GM19025 (cell line): Measurements from ENCODE around the gene CNGA2.

Experiments
- ATAC-seq: cut with Tn5 transposase; IDR thresholded peaks from one replicate; pipeline ENCODE4 v1.9.1; 2021; ENCODE audit warnings: mild to moderate bottlenecking, low read depth, moderate library complexity; ENCODE audit not compliant: unreplicated experiment

CNGA2 gene

DNA sequence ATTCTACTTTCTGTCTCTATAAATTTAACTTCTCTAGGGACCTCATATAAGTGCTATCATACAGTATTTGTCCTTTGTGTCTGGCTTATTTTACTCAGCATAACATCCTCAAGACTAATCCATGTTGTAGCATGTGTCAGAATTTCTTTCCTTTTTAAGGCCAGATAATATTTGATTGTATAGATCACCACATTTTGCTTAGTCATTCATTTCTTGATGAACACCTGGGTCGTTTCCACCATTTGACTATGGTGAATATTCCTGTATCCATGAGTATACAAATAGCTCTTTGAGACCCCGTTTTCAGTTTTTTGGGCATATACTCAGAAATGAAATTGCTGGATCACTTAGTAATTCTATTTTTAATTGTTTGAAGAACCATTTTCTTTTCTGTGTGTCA, 12.0 kb downstream of the CNGA2 start:
- ATAC-seq, result no peak

DNA sequence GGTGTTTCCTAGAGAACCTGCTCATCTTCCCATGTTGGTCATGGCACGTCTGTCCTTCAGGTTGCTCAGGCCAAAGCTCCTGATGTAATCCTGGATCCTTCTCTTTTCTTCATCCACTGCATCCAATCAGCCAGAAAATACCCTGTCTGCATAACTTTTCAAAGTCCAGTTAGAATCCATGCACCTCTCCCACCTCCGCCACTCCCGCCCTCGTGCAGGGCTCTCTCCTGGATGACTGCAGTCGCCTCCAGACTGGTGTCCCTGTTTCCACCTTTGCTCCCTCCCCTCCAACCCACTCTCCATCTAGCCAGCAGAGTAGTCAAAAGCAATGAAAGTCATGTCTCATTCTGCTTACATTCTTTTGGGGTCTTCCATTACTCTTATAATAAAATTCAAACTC, 16.0 kb downstream of the CNGA2 start:
- ATAC-seq, result no peak

DNA sequence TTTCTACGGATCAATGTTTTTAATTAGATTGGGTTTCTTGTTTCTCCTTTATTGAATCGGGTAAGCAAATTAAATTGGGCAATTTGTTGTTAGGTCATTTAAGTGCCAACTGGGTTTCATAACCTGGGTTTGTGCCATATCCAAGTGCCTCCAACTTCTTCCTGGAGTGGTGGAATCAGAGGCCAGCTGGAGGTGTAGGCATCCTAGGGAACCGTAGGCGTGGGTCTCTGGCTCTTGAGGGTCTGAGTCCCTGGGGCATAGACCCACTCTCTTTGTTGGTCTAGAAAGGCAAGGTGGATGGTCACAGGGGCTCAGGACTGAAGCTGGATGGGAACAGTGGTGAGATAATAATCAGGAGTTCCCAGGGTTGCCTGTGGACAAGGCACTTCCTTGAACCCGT, 18.3 kb downstream of the CNGA2 start:
- ATAC-seq, result no peak

DNA sequence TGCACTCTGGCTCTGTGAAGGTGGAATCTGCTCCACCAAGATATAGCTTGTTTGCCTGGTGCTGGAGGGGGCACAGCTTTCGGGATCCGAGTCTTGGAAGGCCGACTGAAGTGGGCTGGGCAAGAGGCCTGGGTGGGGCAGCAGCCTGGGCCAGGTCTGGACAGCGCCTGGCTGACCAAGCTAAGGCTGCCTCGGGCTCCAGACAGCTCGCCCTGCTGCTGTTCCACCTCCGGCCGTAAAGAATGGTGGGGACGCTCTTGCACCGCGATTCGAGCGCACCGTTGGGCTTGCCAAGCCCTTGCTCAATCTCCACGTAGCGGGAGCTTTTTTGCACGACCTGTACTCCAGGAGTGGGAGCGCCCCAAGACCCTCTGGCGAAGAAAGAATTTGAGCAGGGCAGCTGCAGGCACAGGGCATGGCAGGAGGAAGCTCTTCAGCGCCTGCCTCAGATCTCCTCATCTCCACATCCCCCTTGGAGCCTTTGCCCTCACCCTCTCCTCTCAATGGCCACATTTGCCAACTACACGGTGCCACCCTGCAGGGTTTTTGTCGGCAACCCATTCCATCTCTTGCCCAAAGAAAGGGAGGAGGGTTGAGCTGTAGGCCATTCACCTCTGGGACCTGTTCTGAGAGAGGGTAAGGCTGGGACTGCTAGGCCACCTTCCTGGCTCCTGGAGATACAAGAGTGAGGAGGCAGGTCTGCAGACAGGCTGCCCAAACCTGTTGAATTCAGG, 18.9 kb downstream of the CNGA2 start:
- no peak for ATAC-seq

- ATAC-seq, result no peak
Observed at GRCh38 chrX:151754047-151754429, 19.5 kb downstream of the CNGA2 start.

DNA sequence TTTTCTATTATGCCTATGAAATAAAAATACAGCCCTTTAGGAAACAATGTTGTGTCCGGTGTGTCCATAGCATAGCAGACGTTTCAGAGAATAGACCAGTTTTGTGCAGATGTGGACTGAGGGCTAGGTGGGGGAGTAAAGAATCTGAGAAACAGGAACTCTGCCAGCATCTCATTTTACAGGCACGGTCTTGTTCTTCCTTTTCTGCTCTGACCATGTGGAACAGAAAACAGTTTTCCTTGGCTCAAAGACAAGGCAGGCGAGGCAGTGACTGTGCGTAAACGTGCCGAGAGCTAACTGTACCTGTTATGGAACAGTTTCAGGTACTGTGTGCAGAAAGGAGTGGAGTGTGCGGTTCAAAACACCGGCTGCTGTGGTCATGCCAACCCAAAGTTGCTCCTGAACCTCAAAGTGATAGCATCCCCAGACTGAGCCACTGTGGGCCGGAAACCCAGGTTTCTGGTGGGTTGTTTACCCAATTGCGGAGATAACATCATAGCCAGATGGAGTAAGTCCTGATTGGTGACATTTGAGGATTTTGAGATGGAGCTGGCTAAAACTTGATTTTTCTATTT, 20.2 kb downstream of the CNGA2 start:
- ATAC-seq, result no peak

DNA sequence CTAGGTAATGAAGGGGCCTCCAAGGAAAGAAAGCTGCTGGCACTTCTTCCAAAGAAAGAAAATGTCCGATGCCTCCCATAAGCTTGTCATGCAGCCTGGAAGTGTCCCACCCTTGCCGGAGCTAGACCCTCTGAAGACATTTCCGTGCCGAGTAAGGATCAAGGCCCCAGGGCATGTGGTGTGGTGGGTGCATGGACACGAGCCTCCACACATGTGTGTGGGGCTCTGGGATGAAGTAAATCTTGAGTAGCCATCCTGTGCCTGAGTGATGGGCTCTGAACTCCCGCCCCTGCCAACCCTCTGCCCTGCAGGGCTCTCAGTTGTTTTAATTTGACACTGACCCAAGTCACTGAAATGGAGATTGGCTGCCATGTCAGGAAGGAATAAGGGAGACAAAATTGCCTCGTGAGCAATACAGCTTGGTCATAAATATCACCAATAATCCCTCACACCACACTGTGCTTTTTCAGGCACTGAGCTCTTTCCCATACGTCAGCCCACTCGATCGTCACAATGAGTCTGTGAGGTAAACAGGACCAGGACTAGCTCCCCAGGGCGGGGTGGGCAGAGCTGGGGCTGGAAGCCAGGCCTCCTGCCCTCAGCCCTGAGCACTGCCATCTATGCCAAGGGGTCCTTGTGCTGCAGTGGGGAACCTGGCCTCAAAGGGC, 24.6 kb downstream of the CNGA2 start:
- no peak for ATAC-seq

- no peak for ATAC-seq
Observed at GRCh38 chrX:151762802-151763201, 28.3 kb downstream of the CNGA2 start.

- no peak for ATAC-seq
Observed at GRCh38 chrX:151763711-151764110, 29.2 kb downstream of the CNGA2 start.

GRCh38 chrX:151765026-151765425, 30.5 kb downstream of the CNGA2 start:
- no peak for ATAC-seq

DNA sequence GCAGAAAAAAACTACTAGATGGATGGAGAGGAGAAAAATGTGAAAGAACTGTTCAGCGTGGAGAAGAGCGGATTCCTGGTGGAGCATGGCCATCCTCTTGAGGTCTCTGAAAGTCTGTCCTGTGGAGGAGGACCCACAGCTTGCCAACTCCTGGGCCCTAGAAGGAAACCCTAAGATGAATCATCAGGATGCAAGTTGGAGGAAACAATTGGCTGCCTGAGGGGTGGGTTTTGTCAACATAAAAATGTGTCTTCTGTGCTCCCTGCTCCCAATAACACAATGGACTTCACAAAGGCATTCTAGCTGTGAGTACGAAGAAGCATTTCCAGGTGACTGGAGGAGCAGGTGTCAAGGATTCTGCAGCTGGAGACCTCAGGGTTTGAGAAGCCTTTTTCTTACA, 37.2 kb downstream of the CNGA2 start:
- ATAC-seq, result no peak

- no peak for ATAC-seq
Observed at GRCh38 chrX:151773434-151773833, 38.9 kb downstream of the CNGA2 start.

DNA sequence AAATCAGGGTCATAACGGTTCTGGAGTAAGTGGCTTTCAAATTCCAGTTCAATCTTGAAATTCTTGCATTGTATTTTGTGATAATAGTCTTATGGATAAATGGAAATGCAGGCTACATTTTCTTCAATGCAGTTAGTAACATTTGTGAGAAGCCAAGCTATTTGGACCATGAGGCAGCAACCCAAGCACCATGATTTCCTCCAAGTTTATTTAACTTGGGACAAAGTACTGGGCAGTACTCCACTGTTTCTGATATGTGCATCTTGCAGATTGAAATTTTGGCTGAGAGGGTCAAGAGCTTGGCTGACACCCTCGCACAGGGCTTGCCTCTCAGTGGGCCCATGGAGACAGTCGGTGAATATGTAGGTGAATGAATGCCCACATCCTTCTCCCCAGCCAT, 39.9 kb downstream of the CNGA2 start:
- ATAC-seq, result no peak

- ATAC-seq, result no peak
Observed at GRCh38 chrX:151776181-151776731, 41.7 kb downstream of the CNGA2 start.

GRCh38 chrX:151776936-151777335, 42.4 kb downstream of the CNGA2 start:
- no peak for ATAC-seq

DNA sequence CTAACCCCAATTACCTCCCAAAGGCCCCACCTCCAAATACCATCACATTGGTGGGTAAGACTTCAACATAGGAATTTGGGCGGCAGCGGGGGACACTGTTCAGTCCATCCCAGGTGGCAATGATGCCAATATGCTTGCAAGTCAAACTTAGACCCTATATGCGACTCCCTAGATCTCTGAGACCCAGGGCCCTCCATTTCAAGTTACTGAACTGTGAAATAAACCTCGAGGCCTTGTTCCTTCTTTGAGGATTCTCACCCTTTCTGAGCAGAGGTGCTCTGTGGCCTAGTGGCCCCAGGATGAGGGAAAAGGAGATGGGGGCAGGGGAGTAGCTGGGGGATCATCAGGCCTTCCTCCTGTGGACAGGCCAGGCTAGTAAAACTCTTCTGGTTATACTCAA, 44.7 kb downstream of the CNGA2 start:
- ATAC-seq, result no peak

DNA sequence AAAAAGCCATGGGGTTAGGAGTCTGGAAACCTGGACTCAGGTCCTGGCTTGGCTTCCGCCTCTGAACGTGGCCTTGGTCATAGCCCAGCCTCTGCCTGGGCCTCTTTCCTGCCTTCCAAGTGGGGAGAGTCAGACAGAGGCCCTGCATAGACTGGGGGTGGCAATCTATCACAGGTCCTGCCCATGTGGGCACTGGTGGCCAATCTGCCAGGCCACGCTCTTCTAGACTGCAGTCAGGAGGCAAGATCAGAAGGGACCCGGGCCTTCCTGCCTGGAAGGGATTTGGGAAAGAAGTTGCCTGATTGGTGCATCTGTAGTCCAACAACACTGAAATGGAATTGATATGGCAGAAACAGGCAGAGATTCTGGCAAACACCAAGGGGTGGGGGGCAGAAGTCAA, 46.1 kb downstream of the CNGA2 start:
- ATAC-seq, result no peak

DNA sequence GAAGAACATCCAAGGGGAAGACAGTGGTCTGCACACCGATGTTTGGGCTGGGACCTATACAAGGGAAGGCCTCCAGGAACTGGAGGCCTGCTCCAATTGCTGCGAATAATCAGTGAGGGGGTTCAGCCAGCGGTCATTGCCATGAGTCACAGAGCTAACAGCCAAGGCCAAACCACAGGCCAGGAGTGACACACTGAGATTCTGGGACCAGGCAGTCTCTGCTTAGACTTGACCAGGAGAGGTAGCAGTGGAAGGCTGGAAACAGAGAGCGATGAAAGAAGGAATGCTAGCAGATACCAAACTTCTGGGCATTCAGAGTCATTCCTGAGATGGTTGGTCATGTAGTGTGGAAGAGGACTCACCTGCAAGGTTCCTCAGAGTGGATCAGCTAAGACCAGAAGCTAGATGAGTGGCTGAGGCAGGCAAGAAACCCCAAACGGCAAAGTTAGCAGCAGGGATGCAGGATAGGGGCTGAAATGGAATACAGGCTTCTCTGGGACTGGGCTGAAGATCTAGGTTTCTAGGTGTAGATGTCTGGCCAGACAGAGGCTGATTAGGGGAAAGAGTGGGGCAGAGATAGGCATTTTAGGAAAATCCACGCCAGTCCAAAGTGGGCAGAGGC, 54.7 kb downstream of the CNGA2 start:
- ATAC-seq, result no peak

DNA sequence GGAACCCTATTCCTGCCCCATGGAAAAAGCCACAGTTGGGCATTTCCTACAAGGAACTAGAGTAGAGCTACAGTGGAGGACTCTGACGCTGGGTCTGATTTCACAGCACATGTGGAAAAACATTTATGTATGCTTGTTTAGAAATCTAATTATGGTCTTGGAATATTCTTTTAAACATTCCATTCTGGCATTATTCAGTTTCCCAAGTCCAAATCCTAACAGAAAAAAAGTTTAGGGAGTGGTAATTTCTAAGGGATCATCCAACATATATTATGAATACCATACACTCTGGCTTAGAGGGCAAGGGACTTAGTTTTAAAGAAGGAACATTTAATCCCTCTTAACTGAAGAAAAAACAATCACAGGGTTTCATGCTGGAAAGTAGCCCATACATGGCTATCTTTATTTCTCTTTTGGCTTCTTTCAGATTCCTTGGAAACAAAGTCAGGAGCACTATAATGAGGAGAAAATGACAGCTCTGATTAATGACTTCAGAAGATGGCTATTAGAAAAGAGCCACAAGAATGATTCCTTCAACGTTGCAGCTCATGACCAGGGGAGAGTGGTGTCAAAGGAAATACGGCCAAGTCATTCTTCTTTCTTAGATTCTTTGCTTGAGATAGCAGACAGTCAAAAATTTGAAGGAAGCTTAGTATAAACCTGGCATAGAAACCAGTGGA, 56.1 kb downstream of the CNGA2 start:
- no peak for ATAC-seq

DNA sequence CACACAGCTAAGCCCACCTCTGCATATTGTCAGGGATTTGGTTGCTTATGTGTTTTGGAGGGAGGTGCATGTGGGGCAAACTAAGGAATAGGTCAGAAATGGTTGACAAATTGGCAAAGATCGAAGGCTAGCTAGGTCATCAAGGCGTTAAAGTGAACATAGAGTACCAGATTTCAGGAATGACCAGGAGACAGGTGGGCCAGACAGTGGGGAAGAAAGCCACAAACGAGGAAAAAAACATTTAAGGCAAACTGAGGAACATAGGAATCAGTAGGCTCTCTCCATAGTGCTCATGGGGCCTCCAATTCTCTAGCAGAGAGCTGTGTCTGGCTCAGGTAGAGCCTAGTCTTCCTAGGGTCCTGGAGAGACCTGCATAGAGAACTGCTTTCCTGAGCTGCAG, 57.4 kb downstream of the CNGA2 start:
- ATAC-seq, result no peak

- no peak for ATAC-seq
Observed at GRCh38 chrX:151792505-151792904, 58.0 kb downstream of the CNGA2 start.
